SHP77 (cell line): ENCODE measurements around the gene ADRM1.

Source experiments
- DNase-seq, 2 experiments: peaks; one replicate each; lab custom pipeline; 2025; lab: John Stamatoyannopoulos, UW

Gene ADRM1

DNA sequence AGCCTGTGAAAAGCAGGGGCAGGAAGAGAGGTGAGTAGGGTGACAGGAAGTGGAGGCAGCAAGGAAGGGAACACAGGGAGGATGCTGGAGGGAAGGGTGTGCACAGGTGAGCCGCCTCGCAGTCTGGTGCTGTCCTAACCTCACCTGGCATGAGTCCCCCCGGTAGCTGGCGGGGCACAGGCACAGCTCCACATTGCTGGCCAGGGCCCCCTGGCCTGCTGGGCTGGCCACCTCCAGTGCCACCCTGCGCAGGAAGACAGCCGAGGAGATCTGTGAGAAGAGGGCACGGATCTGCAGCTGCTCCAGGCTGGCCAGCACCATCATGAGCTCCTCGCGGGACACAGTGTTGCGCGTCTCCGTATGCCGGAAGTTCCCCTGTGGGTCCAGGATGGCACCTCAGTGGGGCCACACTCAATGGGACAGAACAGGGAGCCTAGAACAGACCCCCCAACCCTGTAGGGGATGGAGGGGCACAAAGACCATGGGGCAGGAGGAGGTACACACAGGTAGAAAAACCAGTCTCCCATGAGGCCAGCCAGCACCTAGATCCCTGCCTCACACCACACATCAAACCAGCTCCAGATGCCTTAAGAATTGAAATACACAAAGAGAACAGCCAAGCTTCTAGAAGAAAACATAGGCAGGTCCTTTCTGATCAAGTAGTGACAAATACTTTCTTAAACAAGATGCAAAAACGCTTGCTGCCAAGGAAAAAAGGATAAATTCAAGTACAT lies 22.5 kb downstream of the ADRM1 start:
- no peak for DNase-seq

DNA sequence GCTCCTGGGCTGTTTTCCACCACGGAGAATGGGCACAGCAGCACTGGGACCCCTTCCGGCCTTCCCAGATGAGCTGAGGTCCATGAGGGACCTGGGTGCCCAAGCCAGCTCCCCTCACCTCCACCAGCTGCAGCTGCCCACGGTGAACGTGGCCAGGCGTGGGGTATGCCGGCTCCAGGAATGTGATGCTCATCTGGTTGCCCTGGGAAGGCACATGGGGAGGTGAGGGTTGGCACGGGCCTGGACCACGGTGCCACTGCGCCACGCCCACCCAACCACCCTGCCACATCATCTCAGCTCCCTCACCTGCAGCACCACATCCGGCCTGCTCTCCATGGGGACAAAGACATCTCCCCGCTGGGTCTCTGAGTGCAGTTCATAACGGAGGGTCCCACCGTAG lies 23.8 kb downstream of the ADRM1 start:
- no peak for DNase-seq

DNA sequence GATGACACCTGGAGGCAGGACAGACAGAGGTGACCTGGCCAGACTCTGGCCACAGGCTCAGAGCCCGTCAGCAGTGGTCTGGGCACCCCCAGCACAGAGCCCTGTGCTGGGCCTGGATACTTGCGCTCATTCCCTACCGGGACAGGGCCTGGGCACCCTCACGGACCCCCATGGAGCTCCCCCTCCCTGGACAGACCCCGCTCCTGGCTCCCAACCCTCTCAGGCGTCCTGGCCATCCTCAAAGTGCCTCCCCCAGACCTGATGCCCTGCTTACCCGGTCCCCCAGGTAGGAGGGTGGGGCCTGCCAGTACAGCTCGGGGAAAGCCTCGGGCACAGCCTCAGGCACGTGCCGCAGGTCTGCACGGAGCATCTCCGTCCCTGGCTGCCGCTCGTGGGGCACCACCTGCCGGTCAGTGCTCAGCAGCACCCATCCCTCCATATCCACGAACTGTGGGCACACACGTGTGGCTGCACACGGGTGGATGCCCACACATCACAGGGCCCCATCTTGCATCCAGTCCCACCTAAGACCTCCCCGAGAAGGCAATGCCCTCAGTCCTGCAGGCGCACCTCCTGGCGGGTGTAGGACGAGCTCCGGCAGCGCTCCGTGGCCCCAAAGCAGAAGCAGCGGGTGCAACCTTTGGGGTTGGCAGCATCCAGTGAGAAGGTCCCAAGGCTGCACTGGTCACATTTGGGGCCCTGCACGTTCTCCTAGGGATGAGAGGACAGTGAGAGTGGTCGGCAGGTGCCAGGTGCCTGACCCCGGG lies 24.3 kb downstream of the ADRM1 start:
- no peak for DNase-seq

DNA sequence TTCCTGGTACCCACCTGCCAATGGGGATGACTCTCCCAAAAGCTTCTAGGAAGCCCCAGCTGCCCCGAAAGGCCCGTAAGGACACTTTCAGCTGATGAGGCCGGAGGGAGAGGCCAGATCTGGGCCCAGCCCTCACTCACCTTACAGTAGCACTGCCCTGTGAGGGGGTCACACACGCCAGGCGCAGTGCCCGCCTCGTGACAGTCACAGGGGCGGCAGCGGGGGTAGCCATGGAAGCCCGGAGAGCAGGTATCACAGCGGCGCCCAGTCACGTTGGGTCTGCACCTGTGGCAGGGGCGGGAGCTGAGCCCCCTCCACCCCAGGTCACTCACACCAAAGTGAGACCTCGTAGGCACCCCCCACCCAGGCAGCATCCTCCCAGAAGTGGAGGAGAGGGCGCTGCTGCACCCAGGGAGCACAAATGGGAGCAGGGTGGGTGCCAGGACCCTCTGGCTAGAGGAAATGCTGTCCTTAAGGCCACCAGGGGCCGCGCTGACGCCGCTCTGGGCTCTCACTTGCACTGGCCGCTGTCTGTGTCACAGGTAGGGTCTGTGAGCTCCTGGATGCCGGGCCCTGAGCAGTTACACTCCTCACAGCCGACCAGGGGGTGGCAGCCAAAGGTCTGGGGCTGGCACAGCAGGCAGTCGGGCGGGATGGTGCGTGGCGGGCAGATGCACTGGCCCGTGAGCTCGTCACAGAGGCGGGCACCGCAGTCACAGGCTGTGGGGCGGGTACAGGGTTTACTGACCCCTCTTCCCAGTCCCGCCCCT lies 25.1 kb downstream of the ADRM1 start:
- DNase-seq: no peak

DNA sequence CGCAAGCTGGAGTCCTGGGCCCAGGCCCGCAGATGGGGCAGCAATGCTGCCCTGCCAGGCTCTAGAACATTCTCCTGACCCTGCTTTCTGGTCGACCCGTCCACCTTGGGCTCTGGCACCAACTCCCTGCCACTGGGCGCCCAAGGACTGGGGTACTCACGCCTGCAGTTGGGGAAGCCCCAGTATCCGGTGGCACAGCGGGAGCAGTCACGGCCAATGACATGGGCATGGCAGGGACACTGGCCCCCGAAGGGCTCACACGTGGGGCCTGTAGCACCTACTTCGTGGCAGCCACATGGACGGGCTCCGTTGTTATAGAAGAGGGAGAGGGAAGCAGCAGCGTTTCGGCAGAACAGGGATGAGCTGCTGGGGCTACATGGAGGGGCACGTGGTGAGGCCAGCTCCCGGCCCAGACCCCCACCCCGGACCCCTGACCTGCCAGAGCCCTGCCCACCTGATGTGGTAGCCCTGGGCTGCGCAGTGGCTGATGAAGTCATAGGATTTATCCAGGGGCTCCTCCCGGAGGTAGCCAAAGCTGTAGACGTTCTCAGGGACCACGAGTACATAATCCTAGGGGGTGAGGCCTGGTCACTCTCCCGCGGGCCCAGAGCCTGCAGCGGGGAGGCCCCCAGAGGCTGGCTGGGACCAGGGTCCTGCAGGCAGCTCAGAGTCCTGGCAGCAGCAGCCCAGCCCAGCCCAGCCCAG lies 26.0 kb downstream of the ADRM1 start:
- DNase-seq: no peak

DNA sequence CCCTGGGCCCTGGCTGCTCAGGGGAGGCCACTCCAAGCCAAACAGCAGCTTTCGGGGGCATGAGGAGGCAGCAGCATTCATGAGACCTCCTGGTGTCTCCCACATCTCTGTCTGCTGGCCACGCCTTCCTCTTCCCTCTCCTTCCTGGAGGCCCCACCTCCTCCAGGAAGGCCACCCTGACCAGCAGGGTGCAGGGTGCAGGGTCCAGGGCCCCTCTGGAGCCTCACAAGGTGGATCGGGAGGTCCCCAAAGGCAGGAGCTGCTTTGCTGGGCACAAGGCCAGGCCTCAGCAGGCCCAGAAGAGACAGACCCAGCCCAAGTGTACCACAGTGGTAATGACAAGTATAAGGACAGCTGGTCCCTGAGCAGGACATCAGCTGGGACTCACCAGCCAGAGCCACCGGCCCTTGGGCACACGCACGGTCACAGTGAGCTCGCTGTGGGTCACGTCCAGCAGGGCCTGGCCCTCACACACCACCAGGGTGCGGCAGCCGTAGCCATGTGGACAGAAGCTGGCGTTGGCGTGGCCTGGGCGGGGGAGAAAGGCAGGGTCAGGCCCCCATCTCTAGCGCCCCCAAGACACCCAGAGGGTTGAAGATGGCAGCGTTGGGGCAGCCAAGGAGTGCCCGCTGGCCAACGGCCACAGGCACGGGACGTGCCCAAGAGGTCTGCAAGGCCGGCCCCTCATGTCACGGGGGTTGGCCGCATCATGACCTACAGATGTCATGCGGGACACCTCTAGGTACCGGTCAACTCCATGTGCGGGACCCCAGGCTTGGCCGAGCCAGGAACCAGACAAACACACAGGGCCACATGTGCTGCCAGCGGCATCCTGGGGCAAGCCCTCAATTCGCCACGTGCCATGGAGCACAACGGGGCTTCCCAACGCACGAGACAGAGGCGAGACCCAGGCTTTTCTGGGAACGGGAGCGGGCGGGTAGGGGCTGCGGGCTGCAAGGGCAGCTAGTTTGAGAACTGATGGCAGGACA lies 26.9 kb downstream of the ADRM1 start:
- DNase-seq: no peak

DNA sequence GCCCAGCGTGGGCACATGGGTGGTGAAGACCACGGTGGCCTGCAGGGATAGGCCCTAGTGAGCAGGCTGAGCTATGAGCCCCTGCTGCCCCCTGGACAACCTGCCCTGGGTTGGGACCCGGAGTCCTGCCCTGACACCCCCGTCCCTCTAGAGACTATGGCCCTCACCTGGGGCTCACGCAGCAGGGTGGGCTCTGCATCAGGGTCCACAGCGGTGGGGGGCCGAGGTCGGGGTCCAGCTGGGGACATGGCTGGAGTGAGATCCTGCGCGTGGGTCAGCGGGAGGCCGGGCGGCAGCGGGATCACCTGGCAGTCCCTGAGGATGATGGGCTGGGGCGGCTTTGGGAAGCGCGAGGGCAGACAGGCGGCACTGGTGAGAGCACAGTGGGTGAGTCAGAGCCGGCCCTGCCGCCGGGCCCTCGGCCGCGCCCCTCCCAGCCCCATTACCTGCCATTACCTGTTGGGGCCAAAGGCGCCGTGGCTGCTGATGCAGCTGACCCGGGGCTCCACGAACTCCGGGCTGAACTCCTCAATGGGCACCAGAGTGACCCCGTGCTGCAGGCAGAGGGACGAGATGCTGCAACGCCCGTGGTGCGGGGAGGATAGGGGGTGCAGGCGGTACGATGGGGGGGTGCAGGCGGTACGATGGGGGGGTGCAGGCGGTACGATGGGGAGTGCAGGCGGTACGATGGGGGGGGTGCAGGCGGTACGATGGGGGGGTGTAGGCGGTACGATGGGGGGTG lies 27.9 kb downstream of the ADRM1 start:
- no peak for DNase-seq

DNA sequence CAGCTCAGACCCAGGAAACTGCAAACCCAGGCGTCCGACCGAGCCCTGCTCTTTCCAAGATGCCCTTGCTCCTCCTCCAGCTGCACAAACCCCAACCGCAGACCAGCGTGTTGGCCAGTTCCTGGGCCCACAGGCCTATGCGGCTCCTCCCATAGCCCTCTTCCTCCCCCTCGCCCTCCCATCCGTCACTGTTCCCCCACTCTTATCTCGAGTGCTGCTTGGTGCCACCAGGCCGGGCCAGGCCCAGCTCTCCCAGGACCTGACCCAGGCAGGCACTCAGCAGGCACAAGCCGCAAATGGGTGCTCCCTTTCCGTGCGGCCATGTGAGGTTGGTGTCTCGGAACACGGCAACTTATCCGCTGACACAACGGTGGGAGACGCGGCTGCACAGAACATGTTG lies 28.6 kb downstream of the ADRM1 start:
- no peak for DNase-seq

DNA sequence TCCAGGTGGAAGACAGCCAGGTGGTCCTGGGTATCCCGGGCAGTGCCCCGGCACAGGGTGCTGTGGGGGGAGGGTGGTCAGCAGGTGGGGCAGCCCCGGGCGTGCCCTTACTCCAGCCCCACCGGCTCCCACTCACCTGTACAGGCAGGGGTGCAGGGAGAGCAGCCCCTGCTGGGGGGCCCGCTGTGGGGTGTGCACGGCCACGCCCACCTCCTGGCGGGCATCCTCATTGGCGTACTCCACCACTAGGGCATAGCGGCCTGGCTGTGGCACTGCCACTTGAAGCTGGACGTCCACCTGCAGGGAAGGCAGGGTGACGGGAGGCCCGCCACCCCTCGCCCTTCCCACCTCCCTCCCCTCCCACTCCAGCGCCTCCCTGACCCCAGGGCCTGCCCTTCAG lies 29.6 kb downstream of the ADRM1 start:
- no peak for DNase-seq

DNA sequence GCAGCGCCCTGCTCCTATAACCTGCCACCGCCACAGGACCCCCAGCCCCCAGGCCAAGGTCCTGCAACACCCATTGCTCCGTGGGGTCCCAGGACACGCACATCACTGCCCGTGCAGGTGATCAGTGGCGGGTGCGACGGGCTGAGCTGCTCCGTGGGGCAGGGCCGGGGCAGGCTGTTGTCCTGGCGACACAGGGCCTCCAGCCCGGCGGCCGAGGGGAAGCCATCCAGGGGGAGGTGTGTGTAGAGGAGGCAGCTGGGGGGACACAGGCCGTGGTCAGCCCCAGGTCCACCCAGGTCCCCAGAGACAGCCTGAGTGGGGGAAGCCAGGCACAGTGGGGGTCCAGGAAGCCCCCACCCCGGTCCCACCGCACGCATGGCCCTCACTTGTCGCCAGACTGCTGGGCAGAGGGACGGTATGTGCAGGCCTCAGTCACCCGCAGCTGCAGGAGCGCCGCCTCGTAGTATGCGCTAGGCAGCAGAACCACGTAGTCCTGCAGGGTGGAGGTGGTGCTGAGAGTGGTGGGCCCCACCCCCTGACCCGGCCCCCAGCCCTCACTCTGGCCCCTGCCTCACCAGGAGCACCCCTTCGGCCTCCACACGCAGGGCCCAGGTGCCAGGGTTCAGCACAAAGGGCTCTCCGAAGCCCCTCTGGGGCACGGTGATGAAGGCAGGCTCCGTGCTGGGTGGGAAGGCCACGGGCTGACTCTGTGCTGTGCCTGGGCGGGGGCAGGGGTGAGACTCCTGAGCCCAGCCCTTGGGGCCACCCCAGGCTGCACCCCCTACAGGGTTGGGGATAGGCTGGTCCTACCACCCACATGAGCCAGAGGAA lies 30.4 kb downstream of the ADRM1 start:
- DNase-seq: no peak

DNA sequence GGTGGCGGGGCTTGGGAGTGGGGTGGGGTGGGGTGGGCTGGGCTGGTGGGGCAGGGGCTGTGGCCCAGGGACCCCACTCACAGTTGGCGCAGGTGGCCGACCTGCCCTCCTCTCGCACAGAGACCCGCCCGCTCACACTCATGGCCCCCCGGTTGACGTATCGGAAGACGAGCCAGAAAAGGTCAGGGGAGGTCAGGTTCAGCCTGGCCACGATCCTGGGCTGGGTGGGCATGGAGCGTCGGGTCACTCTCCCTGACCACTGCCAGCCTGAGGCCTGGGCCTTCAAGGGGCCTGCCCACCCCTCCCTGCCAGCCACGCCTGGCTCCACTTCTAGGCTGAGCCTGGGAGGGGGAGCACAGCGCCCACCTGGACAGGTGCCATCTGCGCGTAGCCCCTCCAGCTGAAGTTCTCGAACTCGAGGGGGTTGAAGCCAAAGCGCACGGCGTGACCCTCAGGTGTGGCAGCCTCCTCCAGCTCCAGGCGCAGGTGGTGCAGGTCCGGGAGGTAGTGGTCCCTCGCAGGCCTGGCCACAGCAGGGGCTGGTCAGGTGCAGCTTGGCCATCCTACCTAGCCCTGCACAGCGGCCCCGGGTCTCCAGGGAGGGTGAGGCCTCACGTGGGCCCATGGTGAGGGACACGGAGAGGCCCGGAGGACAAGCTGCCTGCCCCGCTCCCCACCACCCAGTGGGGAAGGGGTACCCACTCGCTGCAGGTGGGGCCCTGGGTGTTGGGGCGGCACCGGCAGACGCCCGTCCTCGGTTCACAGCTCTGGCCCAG lies 31.2 kb downstream of the ADRM1 start:
- no peak for DNase-seq

DNA sequence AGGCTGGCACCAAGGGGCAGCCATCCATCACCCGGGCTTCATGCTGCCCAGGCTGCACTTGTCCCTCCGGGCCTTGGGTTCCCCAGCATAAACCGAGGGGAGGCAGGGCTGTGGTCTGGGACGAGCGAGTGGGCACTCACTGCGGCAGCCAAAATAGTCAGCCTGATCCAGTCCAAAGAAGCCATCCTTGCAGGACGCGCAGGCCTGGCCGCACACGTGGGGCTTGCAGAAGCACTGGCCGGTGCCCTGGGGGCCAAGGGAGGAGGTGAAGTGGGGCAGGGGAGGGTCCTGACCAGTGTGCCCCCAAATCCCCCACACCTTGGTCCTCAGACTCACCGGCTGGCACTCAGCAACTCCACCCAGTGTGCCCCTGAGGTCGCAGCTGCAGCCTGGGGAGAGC lies 32.1 kb downstream of the ADRM1 start:
- DNase-seq: no peak

DNA sequence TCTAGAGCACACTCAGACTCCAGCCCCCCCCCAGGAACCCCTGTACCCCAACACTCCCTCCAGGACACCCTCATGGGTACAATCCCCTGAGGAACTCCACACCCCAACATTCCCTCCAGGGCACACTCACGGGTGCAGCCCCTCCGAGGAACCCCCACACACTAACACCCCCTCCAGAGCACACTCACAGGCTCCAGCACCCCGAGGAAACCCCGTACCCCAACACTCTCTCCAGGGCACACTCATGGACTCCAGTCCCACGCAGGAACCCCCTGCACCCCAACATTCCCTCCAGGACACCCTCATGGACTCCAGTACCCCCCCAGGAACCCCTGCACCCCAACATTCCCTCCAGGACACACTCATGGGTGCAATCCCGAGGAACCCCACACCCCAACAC lies 32.7 kb downstream of the ADRM1 start:
- no peak for DNase-seq

DNA sequence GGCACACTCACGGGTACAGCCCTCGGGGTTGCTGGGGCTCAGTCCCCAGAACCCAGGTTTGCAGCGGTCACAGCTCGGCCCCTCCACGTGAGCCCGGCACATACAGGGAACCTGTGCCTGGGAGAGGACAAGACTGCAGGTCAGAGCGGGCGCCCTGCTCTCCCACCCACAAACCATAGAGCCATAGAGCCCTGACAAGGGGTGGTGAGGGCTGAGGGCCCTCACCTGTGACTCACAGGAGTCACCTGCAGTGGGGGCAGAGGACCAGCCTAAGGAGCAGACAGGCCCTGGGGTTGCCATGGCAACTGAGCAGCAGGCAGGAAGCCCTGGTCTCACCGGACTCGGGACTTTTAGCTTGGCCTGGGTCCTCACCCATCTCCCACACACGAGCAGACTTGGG lies 33.5 kb downstream of the ADRM1 start:
- DNase-seq: no peak

DNA sequence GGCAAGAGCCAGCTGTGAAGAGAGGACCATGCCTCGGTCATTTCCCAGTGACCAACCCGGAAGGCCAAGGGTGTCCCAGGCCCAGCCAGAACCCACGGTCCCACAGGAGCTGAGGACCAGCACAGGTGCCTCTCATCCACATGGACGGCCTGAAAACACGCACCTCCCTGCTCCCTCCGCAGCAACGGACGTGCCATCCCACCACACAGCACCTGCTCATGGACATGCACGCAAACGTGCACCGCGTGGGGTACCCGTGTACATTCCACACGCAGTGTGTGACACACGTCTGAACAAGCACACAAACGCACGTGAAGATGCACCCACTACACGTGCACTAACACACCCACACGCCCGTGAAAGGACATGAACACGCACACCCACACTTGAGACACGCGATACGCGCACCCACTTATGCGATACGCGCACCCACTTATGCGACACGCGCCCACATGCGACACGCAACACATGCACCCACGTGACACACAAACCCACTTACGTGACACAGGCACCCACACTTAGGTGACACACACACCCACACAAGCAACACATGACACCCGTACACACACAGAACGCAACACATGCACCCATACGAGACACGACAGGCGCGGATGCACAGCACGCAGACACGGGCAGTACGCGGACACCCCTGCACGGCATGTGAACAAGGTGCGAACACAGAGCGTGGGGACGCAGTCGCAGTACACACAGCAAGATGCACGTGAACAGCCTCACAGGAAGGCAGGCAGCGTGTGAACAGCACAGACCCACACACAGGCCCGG lies 34.2 kb downstream of the ADRM1 start:
- DNase-seq: no peak

DNA sequence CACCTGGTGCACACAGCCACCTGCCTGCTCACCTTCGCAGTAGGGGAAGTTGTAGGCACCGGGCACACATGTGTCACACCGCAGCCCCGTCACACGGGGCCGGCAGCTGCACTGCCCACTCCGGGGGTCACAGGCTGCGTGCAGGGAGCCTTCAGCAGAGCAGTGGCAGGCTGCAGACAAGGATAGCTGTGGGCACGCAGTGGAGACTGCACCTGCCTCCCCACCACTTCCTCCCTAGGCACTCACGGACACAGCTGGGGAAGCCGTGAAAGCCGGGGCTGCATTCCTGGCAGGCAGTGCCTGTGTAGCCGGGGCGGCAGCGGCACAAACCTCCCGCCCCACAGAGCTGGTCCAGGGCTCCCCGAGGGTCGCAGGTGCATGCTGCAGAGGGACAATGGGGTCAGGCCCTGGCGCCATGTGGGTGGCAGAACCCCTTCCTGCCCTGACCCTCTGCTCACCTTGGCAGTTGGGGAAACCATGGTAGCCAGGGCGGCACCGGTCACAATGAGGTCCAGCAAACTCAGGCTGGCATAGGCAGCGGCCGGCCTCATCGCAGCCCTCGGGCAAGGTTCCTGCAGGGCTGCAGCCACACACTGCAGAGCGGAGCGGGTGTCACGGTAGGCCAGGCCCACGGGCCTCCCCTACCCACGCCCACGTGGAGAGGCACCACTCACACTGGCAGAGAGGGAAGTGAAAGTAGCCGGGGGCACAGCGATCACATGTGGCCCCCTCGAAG lies 34.9 kb downstream of the ADRM1 start:
- DNase-seq: no peak

DNA sequence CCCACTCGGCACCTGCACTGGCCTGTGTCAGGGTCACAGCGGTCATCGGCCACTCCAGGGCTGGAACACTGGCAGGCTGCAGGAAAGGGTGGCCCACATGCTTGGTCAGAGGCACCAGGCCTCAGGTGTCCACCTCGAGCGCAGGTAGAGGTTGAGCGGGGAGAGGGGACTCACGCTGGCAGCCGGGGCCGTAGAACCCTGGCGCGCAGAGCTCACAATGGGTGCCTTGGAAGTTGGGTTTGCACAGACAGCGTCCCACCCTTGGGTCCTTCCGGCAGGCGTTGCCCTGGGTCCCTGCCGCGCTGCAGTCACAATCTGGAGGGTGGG lies 35.5 kb downstream of the ADRM1 start:
- DNase-seq: no peak
